LHCN-M2 (cell line): ENCODE measurements around the gene CCL26. TPM values are rescaled to one million over a fixed set of nuclear protein-coding genes. Genes with fewer than 3 reads are reported as not detected.

ENCODE experiments used
- DNase-seq: peaks from one replicate; pipeline ENCODE4 v3.0.0-alpha.2; 2012; ENCODE audit warnings: low read depth
- polyA plus RNA-seq: library from polyadenylated mRNA; unstranded; fragments of >200 nt; gene quantifications from one replicate; pipeline ENCODE4 v1.2.1, GENCODE V29; 2012; ENCODE audit warnings: missing spikeins
- total RNA-seq: library from RNA; depleted of rRNA; stranded (reverse); fragments of >200 nt; gene quantifications from 2 replicates; pipeline ENCODE4 v1.2.3, GENCODE V29; 2014; rRNA removed

Gene CCL26
- 3.9 TPM in 1 of 2 replicates, not detected in the other for total RNA-seq
- 3.5 TPM for polyA plus RNA-seq

- peak; percentile 93 for DNase-seq
Observed at GRCh38 chr7:75772081-75773077, at the start of gene CCL26. Gene CCL26, minus strand, starts transcription at chr7:75772211. Its CDS starts 35 bp downstream, at chr7:75772176.

- no peak for DNase-seq
Observed at GRCh38 chr7:75820688-75821087, 48.7 kb upstream of the CCL26 start.

- no peak for DNase-seq
Observed at GRCh38 chr7:75819711-75820110, 47.7 kb upstream of the CCL26 start.

GRCh38 chr7:75818472-75818871, 46.5 kb upstream of the CCL26 start:
- no peak for DNase-seq

- no peak for DNase-seq
Observed at GRCh38 chr7:75817116-75817515, 45.1 kb upstream of the CCL26 start.

GRCh38 chr7:75815418-75816064, 43.5 kb upstream of the CCL26 start:
- peak; percentile 78 for DNase-seq

- DNase-seq: peak; percentile 44
Observed at GRCh38 chr7:75814407-75814947, 42.5 kb upstream of the CCL26 start.

GRCh38 chr7:75813781-75814236, 41.8 kb upstream of the CCL26 start, which contains the start of gene CCL24:
Gene CCL24, minus strand, starts transcription at chr7:75813806. Its CDS starts 91 bp downstream, at chr7:75813715.
- DNase-seq: no peak

- peak; percentile 59 for DNase-seq
Observed at GRCh38 chr7:75813084-75813483, 41.1 kb upstream of the CCL26 start.

- no peak for DNase-seq
Observed at GRCh38 chr7:75811894-75812678, 40.1 kb upstream of the CCL26 start.

GRCh38 chr7:75809396-75809795, 37.4 kb upstream of the CCL26 start:
- no peak for DNase-seq

- no peak for DNase-seq
Observed at GRCh38 chr7:75808106-75808505, 36.1 kb upstream of the CCL26 start.

GRCh38 chr7:75807452-75807851, 35.4 kb upstream of the CCL26 start:
- DNase-seq: no peak

- DNase-seq: no peak
Observed at GRCh38 chr7:75806560-75807307, 34.7 kb upstream of the CCL26 start.

- no peak for DNase-seq
Observed at GRCh38 chr7:75804705-75805104, 32.7 kb upstream of the CCL26 start.

- no peak for DNase-seq
Observed at GRCh38 chr7:75804004-75804403, 32.0 kb upstream of the CCL26 start.

GRCh38 chr7:75802552-75802821, 30.5 kb upstream of the CCL26 start:
- DNase-seq: no peak

- DNase-seq: no peak
Observed at GRCh38 chr7:75798770-75799169, 26.8 kb upstream of the CCL26 start.

- DNase-seq: no peak
Observed at GRCh38 chr7:75796420-75796819, 24.4 kb upstream of the CCL26 start.

GRCh38 chr7:75795831-75796285, 23.8 kb upstream of the CCL26 start:
- DNase-seq: peak; percentile 35

- no peak for DNase-seq
Observed at GRCh38 chr7:75793676-75794075, 21.7 kb upstream of the CCL26 start.
